GM18907 (cell line): ENCODE measurements around the gene DALRD3.

ENCODE experiments used
- ATAC-seq: cut with Tn5 transposase; IDR thresholded peaks from one replicate; pipeline ENCODE4 v1.9.1; 2021; ENCODE audit warnings: mild to moderate bottlenecking, moderate library complexity; ENCODE audit not compliant: unreplicated experiment

The DALRD3 gene

GRCh38 chr3:48982686-48983085 is 35.7 kb downstream of the DALRD3 start:
- no peak for ATAC-seq

GRCh38 chr3:48982016-48982415 is 36.4 kb downstream of the DALRD3 start:
- no peak for ATAC-seq

- ATAC-seq: no peak
Measured at GRCh38 chr3:48980295-48980694, 38.1 kb downstream of the DALRD3 start.

GRCh38 chr3:48979451-48979850 is 38.9 kb downstream of the DALRD3 start:
- no peak for ATAC-seq

- no peak for ATAC-seq
Measured at GRCh38 chr3:48974076-48974864, 44.1 kb downstream of the DALRD3 start.

- ATAC-seq: no peak
Measured at GRCh38 chr3:48970586-48970985, 47.8 kb downstream of the DALRD3 start.

GRCh38 chr3:48966876-48967361 is 51.5 kb downstream of the DALRD3 start:
- no peak for ATAC-seq

- ATAC-seq: no peak
Measured at GRCh38 chr3:48966367-48966766, 52.0 kb downstream of the DALRD3 start.
